Spleen (tissue), 11 donors: ENCODE measurements around the gene CD99. TPM values are rescaled to one million over a fixed set of nuclear protein-coding genes. Genes with fewer than 3 reads are reported as not detected.
"Not testable (repeated sequence)": the region's sequence is repeated elsewhere in the genome, so short reads cannot be mapped to it uniquely, and the experiment has no call there.

Source experiments
- DNase-seq: peaks from one replicate; pipeline ENCODE4 v3.0.0-alpha.2; 2020
- H3K27ac ChIP-seq, 8 donors: fragments of 200-600 bp; sonication (generic) in 7 of 8; 1 replicate in 4 of 8; 2 replicates in 4 of 8; pipeline versions ENCODE4 v1.5.0 to v1.8.0; 2016 to 2021; ENCODE audit warnings: inconsistent platforms in 4 of 8, mild to moderate bottlenecking in 4 of 8, moderate library complexity in 1 of 8
- H3K27me3 ChIP-seq, 7 donors: fragments of 200-600 bp; sonication (generic) in 6 of 7; replicated peaks in 1 of 7; 1 replicate in 4 of 7; 2 replicates in 3 of 7; pipeline versions ENCODE4 v1.5.0 to v1.8.0; 2016 to 2021; ENCODE audit warnings: inconsistent platforms in 3 of 7, mild to moderate bottlenecking in 1 of 7
- H3K36me3 ChIP-seq, 6 donors: fragments of 200-600 bp; sonication (generic) in 5 of 6; 1 replicate in 4 of 6; 2 replicates in 2 of 6; pipeline versions ENCODE4 v1.5.0 to v1.8.0; 2016 to 2021; ENCODE audit warnings: inconsistent platforms in 2 of 6
- H3K4me1 ChIP-seq, 6 donors: fragments of 200-600 bp; sonication (generic) in 5 of 6; 1 replicate in 3 of 6; 2 replicates in 3 of 6; pipeline versions ENCODE4 v1.5.0 to v1.8.0; 2016 to 2021; ENCODE audit warnings: inconsistent platforms in 3 of 6
- H3K4me3 ChIP-seq, 8 donors: fragments of 200-600 bp; sonication (generic) in 7 of 8; 1 replicate in 4 of 8; 2 replicates in 4 of 8; pipeline versions ENCODE4 v1.5.0 to v1.8.0; 2016 to 2021; ENCODE audit warnings: inconsistent platforms in 4 of 8, mild to moderate bottlenecking in 4 of 8, moderate library complexity in 2 of 8
- H3K9me3 ChIP-seq, 8 donors: fragments of 200-600 bp; sonication (generic) in 7 of 8; 1 replicate in 4 of 8; 2 replicates in 4 of 8; pipeline versions ENCODE4 v1.5.0 to v1.8.0; 2016 to 2021; ENCODE audit warnings: inconsistent platforms in 4 of 8
- POLR2A ChIP-seq, 3 donors: fragments of 450-650 bp; IDR thresholded peaks; one replicate each; pipeline ENCODE4 v1.5.1; 2017; ENCODE audit warnings: antibody characterized with exemption in 3 of 3, mild to moderate bottlenecking in 1 of 3
- POLR2AphosphoS5 ChIP-seq, 3 donors: sonication (generic); formaldehyde crosslinking; IDR thresholded peaks; one replicate each; pipeline ENCODE4 v1.5.1; 2017; ENCODE audit warnings: antibody characterized with exemption in 3 of 3
- WGBS, 5 donors: extraction: QIAGEN DNeasy Blood & Tissue Kit in 3 of 5; methylation state at CpG; one replicate each; pipeline versions ENCODE4 v1.1.5 to v1.1.7; 2013 to 2018; 5-methylcytosine and 5-hydroxymethylcytosine counted together
- intact Hi-C: fragments of 100-400 bp; cut with DNase I; formaldehyde crosslinking; loops from one replicate; pipeline ENCODE4 v1.15.0; 2023; ENCODE audit warnings: low total_unique reads
- polyA plus RNA-seq, 3 donors: library from polyadenylated mRNA; stranded (reverse); fragments of 200-250 nt; gene quantifications; one replicate each; pipeline ENCODE4 v1.2.1, GENCODE V29; 2013
- total RNA-seq, 7 donors: library from RNA; depleted of rRNA in 3 of 7; stranded (reverse); fragments of >200 nt in 3 of 7; fragmentation: NEBNext Ultra II Directional in 4 of 7; extraction: Animal tissue kit (Norgen Biotek cat#: 25700) in 4 of 7; gene quantifications; one replicate each; pipeline versions ENCODE4 v1.1.0 to v1.2.1, GENCODE V29; 2016 to 2021
- TF ChIP-seq, protein P1 (sequence below), 11 experiments: fragments of 200-600 bp in 7 of 11; fragments of 450-650 bp in 4 of 11; sonication (generic) in 4 of 11; IDR thresholded peaks in 8 of 11; conservative IDR thresholded peaks in 3 of 11; 1 replicate in 7 of 11; 2 replicates in 4 of 11; pipeline versions ENCODE4 v1.4.0 to v1.8.0; 2016 to 2021; ENCODE audit warnings: antibody characterized with exemption in 11 of 11, inconsistent platforms in 4 of 11, mild to moderate bottlenecking in 1 of 11
- donor health status: healthy with polysubstance abuse.
- donor health status: DM: no; HTN: no; CAD: no; lungs with moderate emphysema.
- donor health status: DM: no; HTN: no; CAD: no.
- donor health status: Bipolar disorder and iron deficiency.
- donor health status: healthy.
- donor health status: DM: no; HTN: no; CAD: no.
- donor health status: DM: yes; HTN: yes; CAD: no.

The CD99 gene
- total and polyA plus RNA-seq, 10 donors = 101 to 316 (median 181) TPM

DNA sequence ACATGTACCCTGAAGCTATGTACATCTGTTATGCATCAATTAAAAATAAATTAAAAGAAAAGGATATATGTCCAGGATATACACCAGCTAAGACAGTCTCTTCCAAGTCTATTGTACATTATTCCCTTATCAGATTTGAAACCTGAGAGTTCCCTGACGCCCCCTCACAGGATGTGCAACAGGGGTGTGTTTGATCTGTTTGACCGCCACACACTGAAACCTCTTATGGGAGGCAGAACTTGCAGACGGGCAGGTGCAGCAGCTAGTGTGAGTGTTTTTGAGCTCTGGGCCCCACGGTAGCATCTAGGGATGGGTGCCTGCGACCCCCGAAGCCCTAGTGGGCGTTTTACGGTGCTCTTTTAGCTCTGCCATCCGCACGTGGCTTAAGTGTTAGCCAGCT, 65.5 kb downstream of the CD99 start:
- WGBS, 5 donors = 64 to 79% (median 76%) methylated on average over 10 of the region's 10 CpGs
- H3K27me3 ChIP-seq = no peaks in the 10 kb centered on the region
- DNase-seq = no peak
- H3K4me3 ChIP-seq = no peak overlapping the region
- H3K9me3 ChIP-seq = no peaks in the 10 kb centered on the region
- intact Hi-C loops = no loop called here
- H3K4me1 ChIP-seq = no peaks in the 10 kb centered on the region
- H3K27ac ChIP-seq = no peak overlapping the region
- H3K36me3 ChIP-seq = no peaks in the 10 kb centered on the region
- no peak for TF ChIP-seq POLR2AphosphoS5 (IDR thresholded peaks at IDR 0.05)
- TF ChIP-seq, protein P1, sequence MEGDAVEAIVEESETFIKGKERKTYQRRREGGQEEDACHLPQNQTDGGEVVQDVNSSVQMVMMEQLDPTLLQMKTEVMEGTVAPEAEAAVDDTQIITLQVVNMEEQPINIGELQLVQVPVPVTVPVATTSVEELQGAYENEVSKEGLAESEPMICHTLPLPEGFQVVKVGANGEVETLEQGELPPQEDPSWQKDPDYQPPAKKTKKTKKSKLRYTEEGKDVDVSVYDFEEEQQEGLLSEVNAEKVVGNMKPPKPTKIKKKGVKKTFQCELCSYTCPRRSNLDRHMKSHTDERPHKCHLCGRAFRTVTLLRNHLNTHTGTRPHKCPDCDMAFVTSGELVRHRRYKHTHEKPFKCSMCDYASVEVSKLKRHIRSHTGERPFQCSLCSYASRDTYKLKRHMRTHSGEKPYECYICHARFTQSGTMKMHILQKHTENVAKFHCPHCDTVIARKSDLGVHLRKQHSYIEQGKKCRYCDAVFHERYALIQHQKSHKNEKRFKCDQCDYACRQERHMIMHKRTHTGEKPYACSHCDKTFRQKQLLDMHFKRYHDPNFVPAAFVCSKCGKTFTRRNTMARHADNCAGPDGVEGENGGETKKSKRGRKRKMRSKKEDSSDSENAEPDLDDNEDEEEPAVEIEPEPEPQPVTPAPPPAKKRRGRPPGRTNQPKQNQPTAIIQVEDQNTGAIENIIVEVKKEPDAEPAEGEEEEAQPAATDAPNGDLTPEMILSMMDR (IDR thresholded peaks at IDR 0.05 in 8 of 11, conservative IDR thresholded peaks at IDR 0.05 in 3 of 11) = no peak
- no peak for TF ChIP-seq POLR2A (IDR thresholded peaks at IDR 0.05)

DNA sequence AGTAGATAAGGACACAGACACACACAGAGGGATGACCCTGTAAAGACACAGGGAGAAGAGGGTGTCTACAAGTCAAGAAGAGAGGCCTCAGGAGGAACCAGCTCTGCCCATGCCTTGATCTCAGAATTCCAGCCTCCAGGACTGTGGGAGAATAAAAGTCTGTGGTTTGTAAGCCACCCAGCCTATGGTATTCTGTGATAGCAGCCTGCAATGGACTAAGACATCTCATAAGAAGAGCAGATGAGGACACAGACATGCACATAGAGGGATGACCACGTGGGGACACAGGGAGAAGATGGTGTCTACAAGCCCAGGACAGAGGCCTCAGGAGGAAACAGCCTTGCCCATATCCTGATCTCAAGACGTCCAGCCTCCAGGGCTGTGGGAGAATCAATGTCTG, 70.2 kb downstream of the CD99 start:
- Histone ChIP-seq H3K4me3 (no peak overlapping the region), H3K27ac (no peak overlapping the region), H3K9me3 (no peaks in the 10 kb centered on the region), H3K4me1 (no peaks in the 10 kb centered on the region), H3K27me3 (no peaks in the 10 kb centered on the region), H3K36me3 (no peaks in the 10 kb centered on the region)
- TF ChIP-seq POLR2A (IDR thresholded peaks at IDR 0.05) = no peak
- intact Hi-C loops = no loop called here
- 38 to 71% (median 64%) methylated on average over 1 to 2 of the region's 2 CpGs for WGBS, 5 donors
- DNase-seq = no peak

DNA sequence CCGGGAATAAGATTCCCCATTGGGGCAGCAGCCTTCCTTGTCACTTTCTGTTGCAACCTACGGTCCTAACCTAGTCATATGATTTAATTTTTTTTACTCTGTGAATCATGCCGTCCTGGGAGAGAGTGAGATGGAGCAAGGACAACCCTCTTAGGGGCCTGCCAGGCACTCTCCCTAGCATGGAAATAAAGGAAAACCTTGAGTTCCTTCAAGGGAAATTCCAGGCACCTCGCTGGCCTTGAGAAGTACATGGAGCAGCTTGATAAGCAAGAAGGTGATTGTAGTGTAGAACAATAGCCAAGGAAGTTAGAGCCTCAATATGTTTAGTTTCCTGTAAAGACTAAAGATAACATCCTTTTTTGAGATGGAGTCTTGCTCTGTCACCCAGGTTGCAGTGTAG, 71.6 kb downstream of the CD99 start:
- intact Hi-C loops = not testable (repeated sequence)
- WGBS, 5 donors = 52 to 78% (median 67%) methylated on average over 4 of the region's 4 CpGs

DNA sequence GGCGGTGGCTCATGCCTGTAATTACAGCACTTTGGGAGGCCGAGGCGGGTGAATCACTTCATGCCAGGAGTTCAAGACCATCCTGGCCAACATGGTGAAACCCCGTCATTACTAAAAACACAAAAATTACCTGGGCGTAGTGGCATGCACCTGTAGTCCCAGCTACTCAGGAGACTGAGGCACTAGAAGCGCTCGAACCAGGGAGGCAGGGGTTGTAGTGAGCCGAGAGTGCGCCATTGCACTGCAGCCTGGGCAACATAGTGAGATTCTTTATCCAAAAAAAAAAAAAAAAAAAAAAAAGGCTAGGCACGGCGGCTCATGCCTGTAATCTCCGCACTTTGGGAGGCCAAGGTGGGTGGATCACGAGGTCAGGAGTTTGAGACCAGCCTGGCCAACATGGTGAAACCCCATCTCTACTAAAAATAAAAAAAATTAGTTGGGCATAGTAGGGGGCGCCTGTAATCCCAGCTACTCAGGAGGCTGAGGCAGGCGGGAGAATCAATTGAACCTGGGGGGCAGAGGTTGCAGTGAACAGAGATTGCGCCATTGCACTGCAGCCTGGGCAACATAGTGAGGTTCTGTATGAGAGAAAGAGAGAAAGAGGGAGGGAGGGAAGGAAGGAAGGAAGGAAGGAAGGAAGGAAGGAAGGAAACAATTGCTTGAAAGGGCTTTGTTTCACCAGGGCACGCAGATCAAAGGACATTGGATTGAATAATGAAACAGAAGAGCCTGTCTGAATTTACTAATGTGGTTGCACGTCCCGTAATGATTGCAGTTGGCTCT, 73.9 kb downstream of the CD99 start:
- H3K9me3 ChIP-seq, H3K27me3 ChIP-seq, H3K36me3 ChIP-seq, intact Hi-C loops, H3K4me3 ChIP-seq, H3K27ac ChIP-seq, DNase-seq, H3K4me1 ChIP-seq: not testable (repeated sequence)
- 73 to 82% (median 82%) methylated on average over 17 to 19 of the region's 19 CpGs for WGBS, 5 donors

More for the DNA sequence above, 71.6 kb downstream of the CD99 start:
- H3K36me3 ChIP-seq, DNase-seq, H3K27ac ChIP-seq, H3K9me3 ChIP-seq, H3K27me3 ChIP-seq, H3K4me3 ChIP-seq, H3K4me1 ChIP-seq: not testable (repeated sequence)

DNA sequence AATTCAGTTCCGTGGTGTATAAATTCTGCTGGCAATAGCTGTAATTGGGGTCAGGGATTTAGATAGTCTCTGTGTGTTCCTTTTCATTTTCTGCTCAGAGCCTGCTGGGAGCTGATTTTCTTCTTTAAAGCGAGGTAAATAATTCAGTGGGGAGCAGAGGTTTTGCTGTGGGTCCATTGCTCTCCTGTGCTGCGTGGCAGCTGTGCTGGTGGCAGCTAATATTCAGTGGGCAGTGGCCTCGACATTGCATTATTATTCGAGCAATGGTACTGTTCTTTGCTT, 74.4 kb downstream of the CD99 start:
- WGBS, 5 donors = 79 to 86% (median 81%) methylated on average over 5 of the region's 5 CpGs
- H3K9me3 ChIP-seq = peaks cover 0 to 8% (median 0%) of the 10 kb centered on the region in 8 donors
- H3K36me3 ChIP-seq = no peaks in the 10 kb centered on the region
- intact Hi-C loops = no loop called here
- no peak for DNase-seq
- H3K27ac ChIP-seq = no peak overlapping the region
- H3K27me3 ChIP-seq = peaks cover 0 to 7% (median 0%) of the 10 kb centered on the region in 7 donors
- no peak for TF ChIP-seq POLR2AphosphoS5 (IDR thresholded peaks at IDR 0.05)
- no peak for TF ChIP-seq POLR2A (IDR thresholded peaks at IDR 0.05)
- TF ChIP-seq, protein P1 (IDR thresholded peaks at IDR 0.05 in 8 of 11, conservative IDR thresholded peaks at IDR 0.05 in 3 of 11) = no peak
- H3K4me3 ChIP-seq = no peak overlapping the region
- no peaks in the 10 kb centered on the region for H3K4me1 ChIP-seq

DNA sequence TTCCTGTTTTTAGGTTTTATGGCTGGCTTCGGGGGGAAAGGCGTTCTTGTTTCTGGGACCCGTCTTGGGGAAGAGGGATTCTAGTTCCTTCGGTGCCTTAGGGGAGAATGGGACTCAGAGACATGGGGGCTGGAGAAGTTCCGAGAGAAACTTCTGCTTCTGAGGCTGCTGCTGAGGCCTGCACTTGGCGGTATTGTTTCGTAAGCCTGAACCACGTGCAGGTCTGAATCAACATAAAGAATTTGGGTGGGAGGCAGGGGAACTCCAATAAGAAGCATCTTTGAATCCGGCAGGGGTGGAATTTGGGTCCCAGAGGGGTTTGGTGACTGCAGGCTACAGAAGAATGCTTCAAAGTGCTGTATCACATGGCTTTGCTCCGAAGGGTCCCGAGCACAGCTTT, 75.8 kb downstream of the CD99 start:
- Histone ChIP-seq H3K27me3 (peaks cover 0 to 7% (median 0%) of the 10 kb centered on the region in 7 donors), H3K36me3 (no peaks in the 10 kb centered on the region)

More for the DNA sequence above, 75.8 kb downstream of the CD99 start:
- no peak for DNase-seq
- H3K9me3 ChIP-seq = peaks cover 0 to 8% (median 0%) of the 10 kb centered on the region in 8 donors
- intact Hi-C loops = no loop called here
- H3K4me3 ChIP-seq = no peak overlapping the region
- 65 to 84% (median 79%) methylated on average over 11 of the region's 11 CpGs for WGBS, 5 donors
- H3K4me1 ChIP-seq = no peaks in the 10 kb centered on the region
- H3K27ac ChIP-seq = no peak overlapping the region
- TF ChIP-seq POLR2AphosphoS5 (IDR thresholded peaks at IDR 0.05) = no peak
- no peak for TF ChIP-seq POLR2A (IDR thresholded peaks at IDR 0.05)
- TF ChIP-seq, protein P1 (IDR thresholded peaks at IDR 0.05 in 8 of 11, conservative IDR thresholded peaks at IDR 0.05 in 3 of 11) = no peak
